Posterior vena cava (tissue), 2 donors: ENCODE data around the gene ALLC. TPM values are rescaled to one million over a fixed set of nuclear protein-coding genes. Genes with fewer than 3 reads are reported as not detected.
"Not testable (repeated sequence)": the region's sequence is repeated elsewhere in the genome, so short reads cannot be mapped to it uniquely, and the experiment has no call there.

Experiments
- DNase-seq: peaks from one replicate; pipeline ENCODE4 v3.0.0-alpha.2; 2020; ENCODE audit warnings: low spot score
- intact Hi-C, 2 donors: fragments of 100-400 bp; cut with DNase I; formaldehyde crosslinking; loops; one replicate each; pipeline versions ENCODE4 v1.14.1 to v1.14.2; 2022 to 2023
- total RNA-seq, 2 donors: library from RNA; stranded (reverse); fragmentation: NEBNext Ultra II Directional; extraction: Animal tissue kit (Norgen Biotek cat#: 25700); gene quantifications; one replicate each; pipeline ENCODE4 v1.2.1, GENCODE V29; 2021
- donor health status: DM: yes; HTN: yes; CAD: no.
- donor health status: DM: yes; HTN: yes; CAD: no.

ALLC gene
- total RNA-seq, 2 donors from 2014 or later = not detected

GRCh38 chr2:3650140-3650920 lies 7.7 kb upstream of the ALLC start:
- intact Hi-C loops = no loop called here

GRCh38 chr2:3651691-3652648 lies 6.0 kb upstream of the ALLC start:
- intact Hi-C loops = no loop called here
- peak; percentile 84 for DNase-seq

More at GRCh38 chr2:3650140-3650920, 7.7 kb upstream of the ALLC start:
- DNase-seq = peak; percentile 67

DNA sequence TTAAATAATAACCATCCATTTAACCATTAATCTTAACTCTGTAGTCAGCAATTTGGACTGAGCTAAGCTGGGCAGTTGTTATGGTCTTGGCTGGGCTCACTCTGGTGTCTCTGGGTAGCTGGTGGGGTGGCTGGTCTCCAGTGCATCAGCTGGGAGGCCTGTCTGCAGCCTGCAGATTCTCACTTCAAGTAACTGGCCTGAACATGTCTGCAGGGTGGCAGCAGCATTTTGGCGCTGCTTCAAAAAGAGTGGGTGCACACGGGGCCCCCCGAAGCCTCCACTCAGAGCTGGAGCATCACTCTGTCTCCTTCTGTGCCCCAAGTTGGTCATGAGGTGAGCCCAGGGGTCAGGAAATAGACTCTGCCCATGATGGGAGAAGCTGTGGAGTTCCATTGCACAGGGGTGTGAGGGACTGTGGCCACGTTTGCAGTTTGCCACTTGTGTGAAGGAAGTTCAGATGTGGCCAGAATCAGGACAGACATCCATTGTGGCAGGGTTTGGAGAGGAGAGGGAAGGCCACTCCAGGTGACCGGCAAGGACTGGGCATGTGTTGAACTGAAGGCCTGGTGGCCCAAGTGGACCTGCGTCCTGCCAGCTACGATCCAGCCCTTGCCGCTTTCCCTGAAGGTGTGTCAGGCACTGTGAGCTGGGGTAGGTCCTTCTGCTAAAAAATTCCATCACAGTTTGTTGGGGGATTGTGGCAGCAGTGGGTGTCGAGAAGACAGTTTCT lies 4.9 kb upstream of the ALLC start:
- intact Hi-C loops = no loop called here
- peak; percentile 68 for DNase-seq

DNA sequence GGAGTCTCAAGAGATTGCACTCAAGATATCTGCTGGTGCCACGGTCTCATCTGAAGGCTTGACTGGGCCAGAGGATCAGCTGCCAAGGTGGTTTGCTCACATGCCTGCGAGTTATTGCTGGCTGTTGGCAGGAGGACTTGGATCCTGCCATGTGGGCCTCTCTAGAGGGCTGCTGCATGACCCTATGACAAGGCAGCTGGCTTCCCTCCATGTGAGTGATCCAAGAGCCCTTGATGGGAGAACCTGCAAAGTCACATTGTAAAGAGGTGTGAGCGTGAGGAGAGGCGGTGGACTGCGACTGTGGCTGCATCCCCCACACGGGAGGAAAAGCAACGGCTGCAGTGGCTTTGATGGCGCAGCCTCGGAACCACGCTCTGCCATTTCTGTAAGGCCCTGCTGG lies 4.0 kb upstream of the ALLC start:
- intact Hi-C loops = no loop called here

DNA sequence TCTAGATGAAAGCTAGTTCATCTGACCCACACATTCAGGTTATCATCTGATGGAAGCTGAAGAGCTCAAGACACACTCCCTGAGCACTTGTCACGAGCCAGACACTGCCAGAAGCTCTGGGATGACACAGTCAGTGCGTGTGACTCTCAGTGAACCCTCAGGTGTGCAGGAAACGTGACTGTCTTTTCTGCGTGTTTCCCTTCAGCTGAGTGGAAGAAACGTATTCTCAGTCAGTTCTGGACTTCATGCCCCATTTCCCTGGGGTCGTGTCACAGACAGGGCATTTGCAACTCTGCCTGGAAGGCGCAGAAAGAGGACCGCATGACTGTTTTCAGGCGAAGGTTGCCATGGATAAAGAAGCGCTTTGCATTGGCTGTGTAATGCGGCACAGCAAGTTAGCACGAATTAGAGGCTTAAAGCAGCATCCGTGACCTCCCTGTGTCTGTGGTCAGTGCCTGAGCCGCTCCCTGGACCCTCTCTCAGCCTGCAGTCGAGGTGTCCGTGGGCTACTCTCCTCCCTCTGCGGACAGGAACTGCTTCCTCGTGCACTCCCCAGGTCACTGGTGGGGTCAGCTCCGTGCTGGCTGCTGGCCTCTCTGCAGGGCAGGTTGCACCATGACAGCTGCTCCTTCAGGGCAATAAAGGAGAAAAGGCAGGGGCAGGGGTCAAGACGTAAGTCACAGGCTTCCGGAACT lies 3.3 kb upstream of the ALLC start:
- peak; percentile 68 for DNase-seq
- intact Hi-C loops = no loop called here

More for the DNA sequence above, 4.0 kb upstream of the ALLC start:
- DNase-seq = no peak

GRCh38 chr2:3655871-3656761 lies 1.9 kb upstream of the ALLC start:
- intact Hi-C loops = loop anchor here in 1 of 2 donors (1.0 kb wide), 1 partner anchor 10 kb away; no protein-coding TSS in a partner anchor
- no peak for DNase-seq

DNA sequence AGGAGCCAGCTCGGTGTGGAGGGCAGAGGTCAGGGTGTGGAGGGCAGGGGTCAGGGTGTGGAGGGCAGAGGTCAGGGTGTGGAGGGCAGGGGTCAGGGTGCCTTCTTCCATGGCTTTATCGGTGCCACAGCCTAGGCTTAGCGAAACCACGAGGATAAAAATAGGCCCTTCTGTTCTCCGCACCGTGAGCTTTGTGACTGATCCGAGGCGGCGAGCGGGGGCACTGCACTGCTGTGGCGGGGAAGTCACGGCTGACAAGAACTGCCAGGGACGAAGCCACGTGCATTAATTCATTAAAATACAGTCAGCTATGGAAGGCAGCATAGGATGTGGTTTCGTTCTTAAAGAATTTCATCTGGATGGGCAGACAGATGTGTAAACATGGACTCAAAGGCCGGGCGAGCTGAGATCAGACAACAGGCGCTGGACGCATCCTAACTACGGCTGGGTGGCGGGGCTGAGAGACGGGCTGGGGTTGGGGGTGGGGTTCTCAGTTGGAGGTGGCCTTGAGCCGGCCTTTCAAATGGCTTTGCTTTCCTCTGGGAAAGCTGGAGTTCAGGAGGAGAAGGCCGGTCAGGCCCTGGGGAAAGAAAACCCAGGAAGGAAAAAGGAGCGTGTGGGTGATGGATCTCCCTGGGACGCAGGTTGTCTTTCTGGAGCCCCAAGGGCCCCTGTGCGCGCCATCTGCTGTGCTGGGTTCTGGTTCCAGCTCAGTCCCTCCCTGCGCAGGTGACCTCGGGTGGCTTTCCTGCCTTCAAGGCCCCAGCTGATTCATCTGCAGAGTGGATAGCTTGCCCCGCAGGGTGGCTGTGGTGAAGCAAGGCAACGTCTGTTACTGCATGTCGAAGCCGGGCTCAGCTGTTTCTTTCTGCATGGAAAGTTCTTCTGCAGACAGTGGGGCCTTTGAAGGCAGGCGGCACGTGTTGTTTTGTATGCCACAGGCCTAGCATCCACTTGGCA lies 958 bp upstream of the ALLC start:
- DNase-seq = no peak
- intact Hi-C loops = loop anchor here in 1 of 2 donors (1.0 kb wide), 1 partner anchor 11 kb away; no protein-coding TSS in a partner anchor

GRCh38 chr2:3659447-3660432 lies 1.7 kb downstream of the ALLC start:
- DNase-seq = peak; percentile 36
- intact Hi-C loops = no loop called here

DNA sequence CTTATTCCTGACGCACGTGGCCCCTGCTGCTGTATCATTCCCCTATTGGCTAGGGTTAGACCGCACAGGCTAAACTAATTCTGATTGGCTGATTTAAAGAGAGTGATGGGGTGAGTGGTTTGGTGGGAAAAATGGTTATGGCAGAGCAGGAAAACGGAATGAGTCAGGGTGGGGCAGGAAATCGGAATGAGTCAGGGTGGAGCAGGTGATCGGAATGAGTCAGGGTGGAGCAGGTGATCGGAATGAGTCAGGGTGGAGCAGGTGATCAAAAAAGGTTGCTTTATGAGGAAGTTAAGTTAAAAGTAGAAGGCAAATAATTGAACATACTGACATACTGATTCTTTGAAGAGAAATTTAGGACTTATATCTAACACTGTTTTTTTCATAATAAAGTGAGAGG lies 2.6 kb downstream of the ALLC start:
- DNase-seq = peak; percentile 7
- intact Hi-C loops = not testable (repeated sequence)

DNA sequence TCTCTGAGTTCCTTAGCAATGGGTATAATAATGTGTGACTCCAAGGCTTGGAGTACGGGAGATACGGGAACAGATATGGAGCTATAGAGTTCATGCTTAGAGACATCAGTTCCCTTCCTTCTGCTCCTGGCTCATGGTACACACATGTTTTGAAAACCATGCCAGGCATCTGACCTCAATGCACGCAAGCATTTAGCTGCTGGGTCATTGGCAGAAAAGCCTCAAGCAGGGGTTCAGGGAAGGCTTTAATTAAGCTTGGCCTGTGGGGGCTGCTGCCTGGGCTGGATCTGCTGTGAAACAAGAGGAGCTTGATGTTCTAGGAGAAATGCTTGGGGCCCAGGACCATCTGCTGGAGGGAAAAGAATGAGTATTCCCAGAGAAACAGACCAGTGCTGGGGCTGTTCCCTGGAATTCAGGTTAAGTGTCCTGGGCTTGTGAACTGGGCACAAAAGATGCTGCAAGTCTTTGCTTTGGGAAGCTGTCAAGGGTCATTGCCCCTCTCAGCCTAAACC lies 3.2 kb downstream of the ALLC start:
- intact Hi-C loops = no loop called here
- peak; percentile 28 for DNase-seq

GRCh38 chr2:3662239-3662638 lies 4.2 kb downstream of the ALLC start:
- peak; percentile 36 for DNase-seq
- intact Hi-C loops = no loop called here

GRCh38 chr2:3664118-3664517 lies 6.1 kb downstream of the ALLC start:
- intact Hi-C loops = no loop called here

GRCh38 chr2:3664925-3665324 lies 6.9 kb downstream of the ALLC start:
- peak; percentile 24 for DNase-seq
- intact Hi-C loops = no loop called here

More at GRCh38 chr2:3664118-3664517, 6.1 kb downstream of the ALLC start:
- no peak for DNase-seq

DNA sequence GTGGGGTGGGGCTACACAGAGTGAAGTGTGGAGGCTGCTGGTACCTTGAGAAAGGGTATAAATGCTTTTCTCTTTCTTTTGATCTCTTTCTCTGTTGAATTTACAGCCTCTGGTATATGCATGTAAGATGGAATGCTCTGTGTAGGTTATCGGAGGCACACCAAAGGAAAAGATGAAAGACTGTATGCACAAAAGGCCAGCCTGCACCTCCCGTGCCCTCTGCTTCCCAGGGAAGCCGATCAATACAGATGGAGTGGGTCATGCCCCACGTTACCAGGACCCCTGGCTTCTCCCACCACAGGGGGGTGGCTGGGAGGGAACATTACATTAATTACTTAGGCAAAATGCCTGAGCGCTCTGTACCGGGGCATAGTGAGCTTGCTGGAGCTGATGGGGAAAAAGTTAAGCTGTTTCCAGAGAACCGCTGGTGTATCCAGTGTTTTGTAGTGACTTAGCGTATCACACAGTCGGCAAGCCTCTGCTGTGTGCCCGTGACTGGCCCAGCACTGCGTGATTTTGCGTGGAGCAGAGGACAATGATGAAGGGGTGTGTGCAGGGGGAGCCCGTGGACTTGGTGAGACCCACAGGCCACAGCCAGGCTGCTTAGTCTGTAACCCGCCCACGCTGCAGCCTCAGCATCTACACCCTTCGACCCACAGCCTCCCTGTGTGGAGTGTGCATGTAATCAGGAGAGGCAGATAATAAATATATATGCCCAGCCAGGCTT lies 8.0 kb downstream of the ALLC start:
- intact Hi-C loops = no loop called here
- DNase-seq = peak; percentile 26

DNA sequence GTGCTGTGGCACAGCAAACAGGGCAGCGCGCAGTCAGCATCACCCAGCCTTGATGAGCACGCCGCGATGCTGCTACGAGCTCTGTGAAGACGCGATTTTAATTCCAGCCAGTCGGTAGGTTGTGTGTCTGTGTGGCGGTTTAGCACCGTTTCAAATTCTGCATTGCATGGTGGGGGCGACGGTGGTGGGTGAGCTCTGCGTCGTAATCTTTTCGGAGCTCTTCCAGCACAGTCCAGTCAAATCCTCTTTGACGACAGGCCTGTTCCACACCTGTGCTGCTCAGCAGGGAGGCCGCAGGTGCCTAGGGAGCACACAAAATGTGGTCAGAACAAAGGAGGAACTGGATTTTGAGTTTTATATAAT lies 8.6 kb downstream of the ALLC start:
- no peak for DNase-seq
- intact Hi-C loops = no loop called here
